Limb (tissue), 2 donors: Measurements from ENCODE around the gene KIF26B.
A peak's percentile ranks its signal among the peaks of the same experiment; 100 is the strongest.
"Not testable (repeated sequence)": the region's sequence is repeated elsewhere in the genome, so short reads cannot be mapped to it uniquely, and the experiment has no call there.

ENCODE experiments used
- DNase-seq, 2 donors: peaks; one replicate each; pipeline ENCODE4 v3.0.0-alpha.2; 2016; ENCODE audit errors: extremely low spot score in 2 of 2

The KIF26B gene

GRCh38 chr1:245353915-245354775 is 199.4 kb downstream of the KIF26B start:
- no peak for DNase-seq

- DNase-seq, result not testable (repeated sequence)
Observed at GRCh38 chr1:245355851-245356630, 201.3 kb downstream of the KIF26B start.

- DNase-seq, result no peak
Observed at GRCh38 chr1:245356891-245357585, 202.3 kb downstream of the KIF26B start.

GRCh38 chr1:245359101-245359680 is 204.4 kb downstream of the KIF26B start:
- not testable (repeated sequence) for DNase-seq

- DNase-seq, result no peak
Observed at GRCh38 chr1:245361065-245361464, 206.3 kb downstream of the KIF26B start.

GRCh38 chr1:245361951-245362350 is 207.2 kb downstream of the KIF26B start:
- no peak for DNase-seq

GRCh38 chr1:245363461-245364200 is 208.8 kb downstream of the KIF26B start:
- DNase-seq, result peak; percentile 26 to 53

GRCh38 chr1:245365095-245366020 is 210.6 kb downstream of the KIF26B start:
- DNase-seq, result peak in 1 of 2 donors; percentile 39

GRCh38 chr1:245366886-245367285 is 212.1 kb downstream of the KIF26B start:
- no peak for DNase-seq

- DNase-seq, result no peak
Observed at GRCh38 chr1:245370175-245370825, 215.5 kb downstream of the KIF26B start.

- DNase-seq, result peak in 1 of 2 donors; percentile 50
Observed at GRCh38 chr1:245370905-245371581, 216.3 kb downstream of the KIF26B start.

- DNase-seq, result no peak
Observed at GRCh38 chr1:245373131-245373530, 218.3 kb downstream of the KIF26B start.

GRCh38 chr1:245375789-245376460 is 221.1 kb downstream of the KIF26B start:
- no peak for DNase-seq

GRCh38 chr1:245377854-245378253 is 223.1 kb downstream of the KIF26B start:
- DNase-seq, result no peak

- no peak for DNase-seq
Observed at GRCh38 chr1:245378311-245378722, 223.5 kb downstream of the KIF26B start.

- DNase-seq, result no peak
Observed at GRCh38 chr1:245378745-245379144, 224.0 kb downstream of the KIF26B start.

GRCh38 chr1:245380790-245381535 is 226.2 kb downstream of the KIF26B start:
- no peak for DNase-seq
